ENCODE results near the gene SDK1.
A peak's percentile ranks its signal among the peaks of the same experiment; 100 is the strongest.

The SDK1 gene

DNA sequence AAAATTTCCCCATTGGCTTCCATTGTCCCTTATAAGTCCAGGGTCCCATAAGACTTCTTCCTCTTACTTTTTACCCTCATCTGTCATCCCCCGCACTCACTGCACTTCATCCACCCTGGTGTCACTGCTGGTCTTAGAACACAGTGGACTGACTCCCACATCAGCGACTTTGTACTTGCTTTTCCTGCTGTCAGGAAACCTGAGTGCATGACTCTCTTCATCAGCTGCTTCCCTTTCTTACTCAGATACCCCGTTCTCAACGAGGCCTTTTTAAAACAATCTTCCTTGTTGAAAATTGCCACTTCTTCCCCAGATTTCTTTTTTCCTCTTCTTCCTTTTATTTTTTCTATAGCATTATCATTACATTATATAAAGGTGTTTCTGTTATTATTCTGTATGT lies 305.4 kb downstream of the SDK1 start:
- DNase-seq: no peak

DNA sequence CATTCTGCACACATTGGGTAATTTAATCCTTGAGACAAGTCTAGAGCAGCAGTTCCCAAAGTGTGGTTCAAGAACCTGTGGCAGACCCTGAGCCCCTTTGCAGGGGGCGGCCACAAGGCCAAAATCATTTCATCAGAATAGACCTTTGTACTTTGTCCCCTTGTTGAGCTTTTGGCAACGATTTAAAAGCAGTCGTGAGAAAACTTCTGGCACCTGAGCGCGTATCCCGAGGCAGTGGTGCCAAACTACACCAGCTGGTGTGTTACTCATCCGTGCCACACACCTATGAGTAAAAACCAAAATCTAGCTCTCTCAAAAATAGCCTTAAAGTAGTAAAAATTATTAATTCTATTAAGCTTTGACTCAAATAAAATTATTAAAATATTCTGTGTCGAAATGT lies 306.8 kb downstream of the SDK1 start:
- DNase-seq: no peak

DNA sequence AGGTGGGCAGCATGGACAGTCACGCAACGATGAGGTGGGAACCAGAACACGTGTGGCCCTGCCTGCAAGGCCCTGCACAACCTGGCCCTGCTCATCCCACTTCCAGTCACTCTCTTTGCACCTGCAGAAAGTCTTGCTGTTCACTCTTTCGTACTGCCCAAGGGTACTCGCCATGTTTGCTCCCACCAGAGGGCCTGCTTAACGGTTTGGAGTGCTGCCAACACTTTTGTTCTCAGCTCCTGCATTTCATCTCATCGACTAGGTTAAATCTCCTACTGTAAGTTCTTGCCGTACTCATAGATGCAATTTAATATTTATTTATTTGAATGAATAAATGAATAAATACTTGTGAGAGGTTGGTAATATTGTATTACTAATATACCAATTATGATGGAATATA lies 315.3 kb downstream of the SDK1 start:
- DNase-seq: no peak

DNA sequence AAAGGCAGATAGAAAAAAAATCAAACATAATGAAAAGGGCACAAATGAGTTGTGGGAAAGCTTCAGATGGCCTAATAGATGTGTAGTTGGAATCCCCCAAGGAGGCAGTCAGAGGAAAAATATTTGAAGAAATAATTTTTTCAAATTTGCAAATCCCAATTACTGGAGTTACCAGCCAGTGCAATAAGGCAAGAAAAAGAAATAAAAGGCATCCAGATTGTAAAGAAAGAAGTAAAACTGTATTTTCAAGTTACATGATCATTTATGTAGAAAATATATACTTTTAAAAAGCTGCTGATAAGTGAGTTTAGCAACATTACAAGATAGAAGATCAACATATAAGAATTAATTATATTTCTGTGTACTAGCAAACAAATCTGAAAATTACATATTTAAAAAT lies 329.0 kb downstream of the SDK1 start:
- no peak for DNase-seq

- DNase-seq: no peak
These were observed 333.3 kb downstream of the SDK1 start for GRCh38 chr7:3634396-3634795.

- DNase-seq: no peak
These were observed 335.2 kb downstream of the SDK1 start for GRCh38 chr7:3636131-3636860.

DNA sequence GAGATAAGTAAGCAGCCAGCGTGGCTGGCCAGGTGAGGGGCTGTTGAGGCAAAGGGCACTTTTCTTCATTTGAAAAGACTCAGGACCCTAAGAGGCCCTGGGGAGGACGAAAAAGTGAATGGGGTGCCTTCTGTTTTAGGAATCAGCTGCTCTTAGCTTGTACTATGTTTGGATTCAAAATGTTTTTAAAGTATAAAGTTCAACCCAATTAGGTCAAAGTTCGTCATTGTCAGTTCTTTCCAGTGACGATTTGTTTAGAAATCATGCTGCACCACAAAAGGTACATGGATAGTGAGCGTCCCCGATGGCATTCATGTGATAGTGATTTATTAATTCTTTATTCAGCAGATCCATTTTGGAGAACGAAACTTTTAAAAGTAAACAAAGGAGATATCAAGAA lies 338.2 kb downstream of the SDK1 start:
- DNase-seq: no peak

DNA sequence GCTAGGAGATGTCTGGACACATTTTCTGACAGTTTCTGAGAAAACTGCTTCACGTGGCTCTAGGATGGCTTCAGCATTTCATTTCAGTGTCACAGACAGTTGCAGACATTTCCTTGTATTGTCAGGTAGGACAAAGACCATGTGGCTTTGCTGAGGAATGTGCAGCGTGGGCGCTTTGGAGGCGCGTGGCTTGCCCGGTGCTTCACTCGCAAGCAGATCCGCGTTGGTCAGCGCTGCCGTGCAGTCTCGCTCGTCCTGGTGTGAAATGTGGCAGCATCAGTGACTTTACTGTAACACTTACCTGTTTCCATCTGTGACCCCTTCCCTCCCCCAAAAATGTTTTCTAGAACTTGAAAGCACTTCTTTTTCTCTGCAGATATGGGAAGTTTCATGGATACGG lies 340.5 kb downstream of the SDK1 start:
- no peak for DNase-seq

DNA sequence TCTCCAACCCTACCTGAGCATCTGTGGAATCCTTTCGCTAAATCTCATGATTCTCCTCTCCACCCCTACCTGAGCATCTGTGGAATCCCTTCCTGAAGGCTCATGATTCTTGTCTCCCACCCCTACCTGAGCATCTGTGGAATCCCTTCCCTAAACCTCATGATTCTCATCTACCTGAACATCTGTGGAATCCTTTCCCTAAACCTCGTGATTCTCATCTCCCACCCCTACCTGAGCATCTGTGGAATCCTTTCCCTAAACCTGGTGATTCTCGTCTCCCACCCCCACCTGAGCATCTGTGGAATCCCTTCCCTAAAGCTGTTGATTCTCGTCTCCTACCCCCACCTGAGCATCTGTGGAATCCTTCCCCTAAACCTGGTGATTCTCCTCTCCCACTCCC lies 342.0 kb downstream of the SDK1 start:
- DNase-seq: no peak

- DNase-seq: no peak
These were observed 347.2 kb downstream of the SDK1 start for GRCh38 chr7:3648276-3648675.

- DNase-seq: no peak
These were observed 348.2 kb downstream of the SDK1 start for GRCh38 chr7:3649250-3649649.

DNA sequence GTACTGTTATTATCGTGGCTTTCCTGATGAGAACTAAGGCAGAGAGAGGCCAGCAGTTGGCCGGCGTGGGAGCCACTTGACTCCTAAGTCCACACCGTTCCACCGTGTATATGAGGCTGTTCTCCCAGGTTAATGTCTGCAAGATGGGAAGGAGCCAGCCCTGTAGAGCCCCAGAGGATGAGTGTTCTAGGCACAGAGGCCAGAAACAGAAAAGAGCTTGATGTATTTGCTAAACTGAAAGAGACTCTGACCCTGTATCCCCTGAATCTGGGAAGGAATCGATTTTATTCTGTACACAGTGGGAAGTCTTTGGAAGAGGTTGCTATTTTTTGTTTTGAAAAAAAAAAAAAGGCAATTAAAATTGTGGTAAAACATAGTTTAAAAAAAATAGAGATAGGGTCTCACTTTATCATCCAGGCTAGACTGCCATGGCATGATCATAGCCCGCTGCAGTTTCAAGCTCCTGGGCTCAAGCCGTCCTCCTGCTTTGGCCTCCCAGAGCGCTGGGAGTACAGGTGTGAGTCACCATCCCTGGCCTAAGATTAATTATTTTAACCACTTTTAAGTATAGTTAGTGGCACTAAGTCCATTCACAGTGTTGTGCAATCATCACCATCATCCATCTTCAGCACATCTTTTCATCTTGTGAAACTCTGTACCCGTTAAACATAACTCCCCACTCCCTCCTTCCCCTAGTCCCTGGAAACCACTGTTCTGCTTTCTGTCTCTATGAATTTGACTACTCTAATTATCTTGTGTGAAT lies 348.8 kb downstream of the SDK1 start:
- DNase-seq: no peak

GRCh38 chr7:3650844-3651243 lies 349.8 kb downstream of the SDK1 start:
- no peak for DNase-seq

- no peak for DNase-seq
These were observed 354.6 kb downstream of the SDK1 start for GRCh38 chr7:3655635-3656034.

GRCh38 chr7:3657206-3657605 lies 356.2 kb downstream of the SDK1 start:
- no peak for DNase-seq

- no peak for DNase-seq
These were observed 367.7 kb downstream of the SDK1 start for GRCh38 chr7:3668743-3669142.

DNA sequence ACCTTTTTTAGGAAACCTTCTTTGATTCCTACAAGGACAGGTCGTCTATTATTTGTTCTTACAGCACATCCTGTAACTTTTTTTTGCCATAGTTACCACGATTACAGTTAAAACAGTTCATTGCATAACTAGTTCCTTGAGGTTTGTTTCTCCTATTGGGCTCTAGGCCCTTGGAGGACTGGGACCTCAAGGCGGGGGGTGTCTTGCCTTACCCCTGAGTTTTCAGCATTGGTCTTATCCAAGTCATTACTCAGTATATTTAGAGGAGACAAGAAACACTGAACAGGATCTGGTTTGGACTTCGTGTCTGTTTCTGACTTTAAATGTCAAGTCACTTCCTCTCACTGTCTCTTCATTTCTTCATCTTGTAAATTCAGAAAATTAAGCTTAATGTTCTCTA lies 369.8 kb downstream of the SDK1 start:
- DNase-seq: no peak

- peak; percentile 58 for DNase-seq
These were observed 372.5 kb downstream of the SDK1 start for GRCh38 chr7:3673524-3673923.

DNA sequence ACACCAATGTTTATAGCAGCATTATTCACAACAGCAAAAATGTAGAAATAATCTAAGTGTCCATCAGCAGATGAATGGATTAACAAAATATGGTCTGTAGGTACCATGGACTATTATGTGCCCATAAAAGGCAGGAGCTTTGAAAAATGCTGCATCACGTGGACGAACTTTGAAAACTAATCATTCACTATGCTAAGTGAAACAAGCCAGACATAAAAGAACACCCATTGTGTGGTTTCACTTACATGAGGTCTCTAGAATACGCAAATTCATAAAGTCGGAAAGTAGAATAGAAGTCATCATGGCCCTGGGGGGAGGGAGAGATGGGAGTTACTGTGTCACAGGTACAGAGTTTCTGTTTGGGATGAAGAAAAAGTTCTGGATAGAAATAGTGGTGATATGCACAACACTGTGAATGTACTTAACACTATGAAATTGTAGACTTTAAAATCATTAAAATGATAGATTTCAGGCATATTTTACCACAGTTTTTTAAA lies 377.3 kb downstream of the SDK1 start:
- no peak for DNase-seq

DNA sequence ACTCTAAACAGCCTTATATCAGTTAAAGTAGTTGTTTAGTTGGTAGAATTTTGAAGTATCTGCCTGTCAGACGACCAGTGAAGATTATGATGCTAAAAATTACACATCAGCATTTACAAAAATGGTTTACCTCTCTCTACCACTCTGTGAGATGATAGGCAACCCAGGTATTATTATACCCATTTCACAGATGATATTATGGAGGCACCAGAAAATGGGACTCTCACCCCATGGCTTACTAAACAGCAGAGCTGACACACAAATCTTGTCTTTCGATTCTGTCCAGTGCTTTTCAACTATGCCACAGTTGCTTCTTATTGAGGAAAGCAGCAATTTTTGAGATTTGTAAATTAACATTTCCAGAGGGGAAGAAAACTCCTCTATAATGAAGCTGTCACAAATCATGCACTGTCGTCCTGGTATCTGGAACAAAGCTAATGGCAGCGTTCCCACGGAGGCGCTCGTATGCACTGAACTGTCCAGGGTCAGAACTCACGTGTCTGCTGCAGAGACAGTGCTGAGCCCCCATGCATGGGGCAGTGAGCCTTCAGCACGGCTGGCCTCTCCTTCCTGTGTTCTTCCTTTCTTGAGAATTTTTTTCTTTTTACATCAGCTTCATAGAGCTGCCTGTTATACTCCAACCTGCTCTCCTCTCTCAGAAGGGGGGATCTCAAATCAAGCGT lies 381.1 kb downstream of the SDK1 start:
- no peak for DNase-seq

GRCh38 chr7:3683546-3684539 lies 382.8 kb downstream of the SDK1 start:
- no peak for DNase-seq

- DNase-seq: no peak
These were observed 387.0 kb downstream of the SDK1 start for GRCh38 chr7:3688071-3688470.

GRCh38 chr7:3688842-3689241 lies 387.8 kb downstream of the SDK1 start:
- no peak for DNase-seq
